Islet of Langerhans (tissue), 1 donor: ENCODE measurements around the gene KLHL29.

Experiments used
- FAIRE-seq: peaks from one replicate; lab custom pipeline; 2011; peaks lifted over from hg19 to GRCh38; lab: Jason Lieb, UNC

KLHL29 gene

GRCh38 chr2:23635442-23636340 lies 250.7 kb downstream of the KLHL29 start:
- FAIRE-seq = no peak

GRCh38 chr2:23636426-23636825 lies 251.4 kb downstream of the KLHL29 start:
- FAIRE-seq = no peak

- no peak for FAIRE-seq
Observed at GRCh38 chr2:23637011-23637778, 252.2 kb downstream of the KLHL29 start.

- FAIRE-seq = no peak
Observed at GRCh38 chr2:23639406-23639982, 254.5 kb downstream of the KLHL29 start.

GRCh38 chr2:23640711-23641110 lies 255.7 kb downstream of the KLHL29 start:
- no peak for FAIRE-seq

- no peak for FAIRE-seq
Observed at GRCh38 chr2:23642516-23642915, 257.5 kb downstream of the KLHL29 start.

GRCh38 chr2:23645230-23645808 lies 260.3 kb downstream of the KLHL29 start:
- no peak for FAIRE-seq

- FAIRE-seq = no peak
Observed at GRCh38 chr2:23647563-23647962, 262.6 kb downstream of the KLHL29 start.

GRCh38 chr2:23649303-23649702 lies 264.3 kb downstream of the KLHL29 start:
- FAIRE-seq = no peak

- FAIRE-seq = no peak
Observed at GRCh38 chr2:23649819-23650218, 264.8 kb downstream of the KLHL29 start.

GRCh38 chr2:23651187-23652080 lies 266.5 kb downstream of the KLHL29 start:
- no peak for FAIRE-seq

GRCh38 chr2:23653326-23653725 lies 268.3 kb downstream of the KLHL29 start:
- FAIRE-seq = no peak

GRCh38 chr2:23654756-23655155 lies 269.8 kb downstream of the KLHL29 start:
- FAIRE-seq = no peak

- FAIRE-seq = no peak
Observed at GRCh38 chr2:23655934-23656596, 271.1 kb downstream of the KLHL29 start.

GRCh38 chr2:23656597-23656973 lies 271.6 kb downstream of the KLHL29 start:
- FAIRE-seq = no peak

GRCh38 chr2:23657371-23657770 lies 272.4 kb downstream of the KLHL29 start:
- FAIRE-seq = no peak

GRCh38 chr2:23657934-23658333 lies 273.0 kb downstream of the KLHL29 start:
- no peak for FAIRE-seq

GRCh38 chr2:23658466-23658942 lies 273.5 kb downstream of the KLHL29 start:
- FAIRE-seq = no peak

- FAIRE-seq = no peak
Observed at GRCh38 chr2:23659328-23659727, 274.3 kb downstream of the KLHL29 start.

GRCh38 chr2:23659773-23660172 lies 274.8 kb downstream of the KLHL29 start:
- no peak for FAIRE-seq

GRCh38 chr2:23660237-23660636 lies 275.3 kb downstream of the KLHL29 start:
- FAIRE-seq = no peak
